Measurements from ENCODE around the gene ASH1L.
A peak's percentile ranks its signal among the peaks of the same experiment; 100 is the strongest.

Gene ASH1L

DNA sequence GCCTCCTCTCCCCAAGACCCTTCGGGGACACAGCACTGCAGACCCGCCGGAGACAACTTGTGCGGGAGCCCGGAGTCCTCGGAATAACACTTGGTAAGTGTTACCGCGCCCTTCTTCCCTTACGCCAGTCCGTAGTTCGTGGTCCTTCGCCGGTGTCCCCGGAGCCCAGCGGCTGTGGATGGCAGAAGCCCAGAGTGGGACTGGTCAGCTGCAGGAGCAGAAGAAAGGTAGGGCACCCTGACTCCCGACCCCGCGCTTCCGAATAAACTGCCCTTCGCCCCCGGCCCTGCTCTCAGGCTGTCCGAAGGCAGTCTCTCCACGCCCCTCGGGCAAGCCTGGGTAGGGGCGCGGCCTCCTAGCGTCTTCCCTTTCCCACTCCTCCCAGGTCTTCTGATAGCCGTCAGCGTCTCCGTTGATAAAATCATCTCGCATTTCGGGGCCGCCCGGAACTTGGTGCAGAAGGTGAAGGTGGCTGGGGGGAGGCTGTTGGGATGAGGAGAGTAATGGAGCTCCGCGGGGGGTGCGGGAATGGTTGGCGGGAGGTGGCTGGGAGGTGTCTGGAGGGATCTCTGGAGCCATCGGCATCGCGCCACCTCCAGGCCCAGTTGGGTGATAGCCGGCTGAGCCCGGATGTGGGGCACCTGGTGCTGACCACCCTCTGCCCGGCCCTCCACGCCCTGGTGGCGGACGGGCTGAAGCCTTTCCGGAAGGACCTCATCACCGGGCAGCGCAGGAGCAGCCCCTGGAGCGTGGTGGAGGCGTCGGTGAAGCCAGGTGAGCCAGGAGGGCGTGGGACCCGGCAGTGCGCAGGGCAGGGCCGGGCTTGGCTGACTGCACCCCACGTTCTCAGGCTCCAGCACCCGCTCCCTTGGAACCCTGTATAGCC, 237.6 kb downstream of the ASH1L start:
- DNase-seq: peak; percentile 21

DNA sequence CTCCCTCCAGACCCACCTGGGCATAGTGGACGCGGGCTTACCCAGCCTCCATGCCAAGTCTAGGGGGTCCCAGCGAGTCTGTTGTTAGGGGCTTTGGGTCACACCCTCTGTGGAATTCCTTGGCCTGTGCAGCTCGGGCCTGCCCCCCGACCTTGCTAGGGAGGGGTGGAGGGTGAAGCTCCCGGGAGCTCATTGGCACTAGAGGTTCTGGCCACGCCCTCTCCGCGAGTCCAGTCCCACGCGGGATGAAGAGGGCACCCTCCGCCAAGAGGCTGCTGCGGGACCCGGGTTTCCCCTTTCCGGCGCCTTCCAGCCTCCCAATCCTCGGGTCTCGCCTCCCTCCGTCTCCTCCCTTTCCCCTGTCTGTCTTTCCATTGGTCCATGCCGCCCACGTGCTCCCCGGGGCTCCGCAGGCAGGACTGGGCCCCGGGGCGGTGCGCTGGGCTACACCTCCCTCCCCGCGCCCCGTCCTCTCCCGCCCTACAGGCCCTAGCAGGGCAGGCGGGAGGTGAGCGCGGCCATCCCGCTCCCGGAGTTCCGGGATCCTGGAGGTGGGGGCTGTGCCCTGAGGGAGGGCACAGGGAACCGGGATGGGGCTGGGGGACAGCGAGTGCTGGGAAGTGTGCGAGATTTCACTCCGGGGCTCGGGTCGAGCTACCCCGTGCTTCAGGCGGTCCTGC, 238.4 kb downstream of the ASH1L start:
- DNase-seq: peak; percentile 91

DNA sequence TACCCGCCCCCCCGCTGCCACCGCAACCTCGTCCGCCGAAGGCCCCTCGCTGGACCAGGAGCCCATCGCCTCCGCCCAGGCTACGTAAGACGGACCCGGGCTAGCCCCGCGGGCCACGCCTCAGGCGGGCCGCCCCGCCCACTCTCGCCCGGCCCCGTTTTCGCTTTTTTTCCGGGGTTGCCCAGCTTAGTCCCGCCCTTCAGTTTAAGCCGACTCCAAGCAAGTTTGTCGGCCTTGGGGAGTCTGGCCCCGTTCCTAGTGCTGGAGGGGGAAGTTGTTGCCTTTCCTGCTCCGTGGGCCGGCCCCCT, 238.9 kb downstream of the ASH1L start:
- peak; percentile 71 for DNase-seq

DNA sequence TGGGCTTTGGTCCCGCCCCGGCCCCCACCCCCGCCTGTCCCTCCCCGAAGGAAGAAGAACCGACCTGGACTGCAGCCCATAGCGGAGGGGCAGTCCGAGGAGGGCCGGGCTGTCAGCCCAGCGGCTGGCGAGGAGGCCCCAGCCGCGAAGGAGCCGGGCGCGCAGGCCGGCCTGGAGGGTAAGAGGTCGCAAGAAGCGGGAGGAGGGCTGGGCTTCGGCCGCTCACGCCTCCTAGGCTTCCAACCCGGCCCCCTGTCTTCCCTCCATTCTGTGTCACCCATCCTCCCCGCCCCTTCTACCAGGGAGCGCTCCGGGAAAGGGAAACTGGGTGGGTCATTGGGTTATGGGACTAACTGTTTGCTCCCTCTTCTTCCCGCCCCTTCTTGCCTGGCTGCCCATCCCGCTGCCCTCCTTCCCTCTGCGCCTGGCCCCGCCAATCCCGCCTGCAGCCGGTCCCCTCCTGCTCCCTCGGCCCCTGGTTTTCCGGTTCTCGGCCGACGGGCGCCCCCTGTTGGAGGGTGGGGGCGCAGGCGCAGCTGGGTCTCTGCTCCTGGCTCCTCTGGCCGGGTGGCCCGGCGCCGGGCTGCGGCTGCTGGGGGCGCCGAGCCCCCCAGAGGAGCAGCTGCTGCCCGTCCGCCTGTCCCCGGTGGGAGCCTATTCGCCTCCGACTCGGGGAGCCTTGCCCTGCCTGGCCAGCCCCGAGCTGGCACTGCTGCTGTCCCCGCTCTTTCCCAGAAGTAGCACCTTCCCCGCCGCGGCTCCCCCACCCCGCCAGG, 239.5 kb downstream of the ASH1L start:
- peak; percentile 78 for DNase-seq

DNA sequence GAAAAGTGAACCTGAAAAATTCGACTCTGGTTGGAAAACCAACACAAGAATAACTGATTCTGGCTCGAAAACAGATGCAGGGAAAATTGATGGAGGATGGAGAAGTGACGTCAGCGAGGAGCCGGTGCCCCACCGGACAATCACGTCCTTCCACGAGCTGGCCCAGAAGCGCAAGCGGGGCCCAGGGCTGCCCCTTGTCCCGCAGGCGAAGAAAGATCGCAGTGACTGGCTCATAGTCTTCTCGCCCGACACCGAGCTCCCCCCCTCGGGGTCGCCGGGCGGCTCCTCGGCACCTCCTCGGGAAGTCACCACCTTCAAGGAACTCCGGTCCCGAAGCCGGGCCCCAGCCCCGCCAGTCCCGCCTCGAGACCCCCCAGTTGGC, 240.0 kb downstream of the ASH1L start:
- no peak for DNase-seq

DNA sequence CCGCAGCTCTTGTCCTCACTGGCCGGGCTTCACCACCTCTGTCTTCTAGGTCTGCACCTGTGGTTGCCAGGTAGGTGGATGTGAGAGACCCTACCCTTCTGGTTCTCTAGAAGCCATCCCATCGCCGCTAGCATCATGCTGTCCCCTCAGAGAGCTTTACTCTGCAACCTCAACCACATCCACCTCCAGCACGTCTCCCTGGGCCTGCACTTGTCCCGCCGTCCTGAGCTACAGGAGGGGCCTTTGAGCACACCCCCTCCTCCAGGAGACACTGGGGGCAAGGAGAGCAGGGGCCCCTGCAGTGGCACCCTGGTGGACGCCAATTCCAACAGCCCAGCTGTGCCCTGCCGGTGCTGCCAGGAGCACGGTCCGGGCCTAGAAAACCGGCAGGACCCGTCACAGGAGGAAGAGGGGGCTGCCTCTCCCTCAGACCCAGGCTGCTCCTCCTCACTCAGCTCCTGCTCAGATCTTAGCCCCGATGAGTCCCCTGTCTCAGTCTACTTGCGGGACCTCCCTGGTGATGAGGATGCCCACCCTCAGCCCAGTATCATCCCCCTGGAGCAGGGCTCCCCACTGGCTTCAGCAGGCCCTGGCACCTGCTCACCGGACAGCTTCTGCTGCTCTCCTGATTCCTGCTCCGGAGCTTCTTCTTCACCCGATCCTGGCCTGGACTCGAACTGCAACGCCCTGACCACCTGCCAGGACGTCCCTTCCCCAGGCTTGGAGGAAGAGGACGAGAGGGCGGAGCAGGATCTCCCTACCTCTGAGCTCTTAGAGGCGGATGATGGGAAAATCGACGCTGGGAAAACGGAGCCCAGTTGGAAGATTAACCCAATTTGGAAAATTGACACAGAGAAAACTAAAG, 240.7 kb downstream of the ASH1L start:
- no peak for DNase-seq

DNA sequence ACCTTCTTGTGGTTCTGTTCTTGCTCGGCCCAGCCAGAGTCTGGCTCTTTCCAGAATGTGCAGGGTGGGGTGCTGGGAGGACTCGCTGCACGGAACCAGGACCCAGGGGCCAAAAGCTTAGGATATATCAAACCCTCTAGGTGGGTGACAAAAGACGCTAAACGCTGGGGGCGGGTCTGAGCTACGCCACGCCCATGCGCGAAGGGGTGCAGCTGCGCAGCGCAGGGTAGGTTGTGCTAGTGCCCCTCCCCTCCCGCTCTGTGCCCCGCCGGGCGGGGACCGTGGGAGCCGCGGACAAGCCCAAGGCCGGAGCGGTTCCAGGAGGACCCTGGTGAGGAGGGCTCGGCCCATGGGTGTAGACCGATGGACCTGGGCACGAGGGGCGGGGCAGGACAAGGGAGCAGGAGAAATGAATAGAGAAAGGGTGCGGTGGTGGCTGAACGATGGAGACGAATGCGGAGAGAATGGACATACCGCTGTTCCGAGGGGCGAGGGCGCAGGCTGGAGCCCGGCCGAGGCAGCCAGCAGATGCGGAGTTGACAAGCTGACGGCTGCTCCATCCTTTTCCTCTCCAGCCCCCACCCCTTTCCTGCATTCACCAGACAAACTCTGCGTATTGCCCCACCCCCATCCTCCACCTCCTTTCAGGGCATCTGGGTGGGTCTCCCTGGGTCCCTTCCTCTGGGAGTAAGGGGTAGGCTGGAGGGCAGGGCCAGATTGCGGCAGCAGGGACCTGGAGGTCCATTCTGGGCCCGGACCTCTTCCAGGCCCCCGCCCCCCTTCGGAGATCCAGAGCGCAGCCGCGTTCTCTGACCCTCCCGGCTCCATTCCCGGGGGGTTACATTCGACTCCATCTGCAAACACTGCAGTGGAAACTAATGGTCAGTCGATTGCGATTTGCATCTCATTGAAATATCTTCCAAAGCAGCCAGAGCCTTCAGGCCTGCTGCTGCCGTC, 241.7 kb downstream of the ASH1L start, which contains the start of gene RUSC1:
Gene RUSC1 (plus strand): TSS at position 234 of the 957 bp plus-strand sequence. CDS start 880 bp downstream, outside the sequence.
- DNase-seq: peak; percentile 60

DNA sequence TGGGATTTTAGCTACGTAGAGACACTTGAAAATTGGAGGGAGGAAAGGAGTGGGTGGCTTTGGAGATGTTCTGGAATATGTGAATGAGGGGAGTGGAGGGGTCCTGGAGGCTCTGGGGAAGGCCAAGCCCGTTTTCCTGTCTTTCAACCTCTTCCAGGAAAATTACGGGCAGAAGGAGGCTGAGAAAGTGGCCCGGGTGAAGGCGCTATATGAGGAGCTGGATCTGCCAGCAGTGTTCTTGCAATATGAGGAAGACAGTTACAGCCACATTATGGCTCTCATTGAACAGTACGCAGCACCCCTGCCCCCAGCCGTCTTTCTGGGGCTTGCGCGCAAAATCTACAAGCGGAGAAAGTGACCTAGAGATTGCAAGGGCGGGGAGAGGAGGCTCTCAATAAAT, 242.4 kb downstream of the ASH1L start:
- no peak for DNase-seq

DNA sequence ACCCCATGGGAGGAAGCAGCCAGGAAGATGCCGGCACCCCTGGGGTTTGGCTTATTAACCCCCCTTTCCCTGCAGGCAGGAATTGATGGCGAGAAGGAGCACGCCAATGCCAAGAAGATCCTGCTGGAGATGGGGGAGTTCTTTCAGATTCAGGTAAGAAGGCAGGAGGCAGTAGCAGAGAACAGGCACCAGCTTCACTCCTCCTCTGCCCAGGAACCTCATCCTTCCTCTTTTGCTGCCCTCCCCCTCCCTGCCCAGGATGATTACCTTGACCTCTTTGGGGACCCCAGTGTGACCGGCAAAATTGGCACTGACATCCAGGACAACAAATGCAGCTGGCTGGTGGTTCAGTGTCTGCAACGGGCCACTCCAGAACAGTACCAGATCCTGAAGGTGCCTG, 243.1 kb downstream of the ASH1L start:
- no peak for DNase-seq

DNA sequence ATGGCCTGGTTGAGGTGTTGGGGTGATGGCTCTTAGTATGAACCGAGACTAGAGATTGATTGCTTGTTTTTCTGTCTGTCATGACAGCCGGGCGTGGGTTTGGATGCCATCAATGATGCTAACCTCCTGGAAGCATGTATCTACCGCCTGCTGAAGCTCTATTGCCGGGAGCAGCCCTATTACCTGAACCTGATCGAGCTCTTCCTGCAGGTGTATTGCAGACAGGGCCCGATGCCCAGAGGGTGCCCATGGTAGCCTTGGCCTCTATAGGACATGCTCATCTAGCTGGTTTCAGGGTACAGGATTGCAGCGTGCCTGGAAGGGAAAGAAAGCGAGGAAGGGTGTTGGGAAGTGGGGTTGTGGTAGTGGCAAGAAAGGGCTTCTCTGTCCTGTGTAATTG, 244.5 kb downstream of the ASH1L start:
- DNase-seq: no peak

DNA sequence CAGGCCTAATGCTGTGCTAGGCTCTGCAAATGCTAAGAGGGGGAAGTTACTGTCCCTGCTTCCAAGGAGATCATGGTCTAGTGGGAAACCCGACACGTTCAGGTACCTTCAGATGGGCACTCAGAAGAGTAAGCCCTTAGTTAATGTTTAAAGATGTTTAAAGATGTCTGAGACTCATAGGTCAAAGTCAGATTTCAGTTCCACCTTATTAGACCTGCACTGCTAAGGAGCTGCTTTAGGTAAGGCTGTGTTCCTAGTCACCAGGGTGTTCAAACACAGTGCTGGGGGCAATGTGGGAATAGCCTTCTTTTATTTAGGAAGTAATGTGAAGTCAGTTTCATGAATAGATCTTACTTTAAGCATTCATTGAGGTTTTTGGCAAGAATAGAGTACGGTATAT, 245.7 kb downstream of the ASH1L start:
- DNase-seq: no peak

DNA sequence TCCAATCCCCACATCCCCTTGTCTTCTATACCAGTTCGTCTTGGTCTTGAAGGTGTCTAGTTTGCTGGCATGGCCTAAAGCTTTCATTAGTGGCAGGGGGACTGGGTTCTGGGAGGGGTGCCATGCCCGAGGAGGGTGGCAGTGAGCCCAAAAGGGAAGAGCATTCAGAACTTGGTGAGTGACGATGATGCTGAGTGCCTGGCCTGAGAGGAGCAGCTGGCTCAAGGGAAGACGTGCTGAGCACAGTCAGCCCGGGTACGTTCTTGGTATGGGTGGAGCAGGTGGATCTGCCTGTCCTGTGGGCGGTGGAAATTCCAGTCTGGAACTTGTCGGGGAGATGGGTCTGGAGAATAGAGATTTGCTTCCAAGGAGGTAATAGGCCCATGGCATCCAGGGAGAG, 249.3 kb downstream of the ASH1L start:
- no peak for DNase-seq

DNA sequence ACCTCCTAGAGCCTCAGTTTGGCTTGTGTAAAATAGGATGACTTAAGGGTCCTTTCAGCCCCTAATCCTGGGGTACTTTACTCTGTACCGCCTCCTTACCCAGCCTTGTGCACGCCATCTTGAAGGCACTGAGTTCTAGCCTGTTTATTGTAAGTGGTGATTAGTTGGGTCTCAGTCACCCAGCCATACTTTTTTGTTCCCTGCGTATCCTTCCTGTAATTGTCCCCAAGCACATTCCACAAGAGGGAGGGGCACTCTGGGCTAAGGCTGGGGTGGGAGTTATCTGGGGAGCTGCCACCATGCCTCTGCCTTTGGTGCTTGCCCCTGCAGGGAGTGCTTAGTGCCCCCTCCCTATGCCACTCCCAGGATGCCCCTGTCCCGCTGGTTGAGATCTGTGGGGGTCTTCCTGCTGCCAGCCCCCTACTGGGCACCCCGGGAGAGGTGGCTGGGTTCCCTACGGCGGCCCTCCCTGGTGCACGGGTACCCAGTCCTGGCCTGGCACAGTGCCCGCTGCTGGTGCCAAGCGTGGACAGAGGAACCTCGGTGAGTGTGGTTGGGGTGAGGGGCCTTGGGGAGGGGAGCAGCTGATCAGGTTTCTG, 253.1 kb downstream of the ASH1L start:
- no peak for DNase-seq

DNA sequence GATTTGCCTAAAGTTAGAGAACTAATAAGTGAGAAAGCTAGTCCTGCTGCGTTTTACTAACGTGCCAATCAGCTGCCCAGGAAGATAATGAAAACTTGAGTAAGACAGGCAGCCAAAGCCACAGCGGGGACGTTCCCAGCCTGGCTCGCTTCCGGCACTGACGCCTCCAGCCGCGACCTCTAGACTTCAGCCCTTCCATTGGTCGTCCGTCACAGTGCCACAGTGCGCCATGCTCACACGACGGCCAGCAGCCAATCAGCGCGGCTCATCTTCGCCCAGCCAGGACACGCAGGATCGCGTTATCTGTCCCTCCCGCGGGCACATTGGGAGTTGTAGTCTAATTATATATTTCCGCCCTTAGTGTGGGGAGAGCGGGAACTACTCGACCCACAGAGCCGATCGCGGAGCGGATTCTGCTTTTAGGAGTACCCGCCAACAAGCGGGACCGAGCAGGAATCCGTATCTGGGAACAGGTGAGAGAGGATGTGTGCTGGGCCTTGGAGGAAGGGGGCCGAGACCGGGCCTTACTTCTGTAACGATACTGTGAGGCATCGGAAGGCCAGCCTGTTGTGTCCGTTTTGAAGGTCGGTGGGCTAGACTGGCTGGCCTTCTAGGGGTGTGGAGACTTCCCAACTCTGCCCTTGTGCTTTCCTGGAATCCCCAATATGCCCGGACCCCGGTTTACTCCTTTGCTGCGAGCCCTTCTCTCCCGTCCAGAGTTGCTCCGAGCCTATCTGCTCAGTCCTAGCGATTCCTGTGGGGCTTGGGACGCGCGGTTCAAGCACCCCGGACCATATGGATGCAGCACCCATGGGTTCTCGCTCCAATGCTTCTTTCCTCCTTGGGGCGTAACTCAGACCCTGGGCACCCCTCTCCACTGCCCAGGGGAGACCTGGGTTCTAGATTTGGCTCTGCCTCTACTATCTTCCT, 253.8 kb downstream of the ASH1L start, which contains the start of gene FDPS:
Gene FDPS (plus strand): TSS at position 374 of the 930 bp plus-strand sequence. CDS start 924 bp downstream, outside the sequence.
- DNase-seq: peak; percentile 98

DNA sequence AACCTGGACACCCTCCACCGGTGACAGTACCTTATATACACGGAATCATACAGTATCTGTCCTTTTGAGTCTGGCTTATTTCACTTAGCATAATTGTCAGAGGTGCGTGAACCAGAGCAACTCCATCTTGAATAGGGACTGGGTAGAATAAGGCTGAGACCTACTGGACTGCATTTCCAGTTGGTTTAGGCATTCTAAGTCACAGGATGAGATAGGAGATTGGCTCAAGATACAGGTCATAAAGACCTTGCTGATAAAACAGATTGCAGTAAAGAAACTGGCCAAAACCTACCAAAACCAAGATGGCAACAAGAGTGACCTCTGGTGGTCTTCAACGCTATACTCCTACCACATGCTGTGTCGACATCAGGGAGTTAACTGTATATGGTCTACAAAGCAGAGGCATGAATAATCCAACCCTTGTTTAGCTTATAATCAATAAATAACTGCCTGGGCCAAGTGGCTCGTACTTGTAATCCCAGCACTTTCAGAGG, 255.3 kb downstream of the ASH1L start:
- DNase-seq: no peak

DNA sequence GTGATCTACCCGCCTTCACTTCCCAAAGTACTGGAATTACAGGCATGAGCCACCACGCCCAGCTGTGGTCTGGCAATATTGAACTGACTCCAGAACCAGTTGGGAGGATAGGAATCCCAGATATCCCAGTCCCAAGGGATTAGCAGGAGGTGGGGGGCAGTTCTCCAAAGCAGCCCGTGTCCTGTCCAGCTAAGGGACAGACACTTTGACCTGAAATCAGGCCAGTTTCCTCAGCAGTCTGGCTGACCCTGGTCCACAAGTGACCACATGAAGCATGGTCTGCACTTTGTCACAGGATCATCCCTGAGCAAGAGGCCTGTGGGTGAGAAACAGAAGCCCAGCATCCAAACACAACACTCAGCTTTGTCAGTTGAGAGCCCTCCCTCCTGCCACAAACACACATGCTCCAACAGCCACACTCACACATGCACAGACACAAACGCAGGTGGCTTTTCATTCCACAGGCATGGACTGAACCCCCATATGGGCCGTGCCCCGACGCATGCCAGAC, 256.7 kb downstream of the ASH1L start:
- DNase-seq: no peak

DNA sequence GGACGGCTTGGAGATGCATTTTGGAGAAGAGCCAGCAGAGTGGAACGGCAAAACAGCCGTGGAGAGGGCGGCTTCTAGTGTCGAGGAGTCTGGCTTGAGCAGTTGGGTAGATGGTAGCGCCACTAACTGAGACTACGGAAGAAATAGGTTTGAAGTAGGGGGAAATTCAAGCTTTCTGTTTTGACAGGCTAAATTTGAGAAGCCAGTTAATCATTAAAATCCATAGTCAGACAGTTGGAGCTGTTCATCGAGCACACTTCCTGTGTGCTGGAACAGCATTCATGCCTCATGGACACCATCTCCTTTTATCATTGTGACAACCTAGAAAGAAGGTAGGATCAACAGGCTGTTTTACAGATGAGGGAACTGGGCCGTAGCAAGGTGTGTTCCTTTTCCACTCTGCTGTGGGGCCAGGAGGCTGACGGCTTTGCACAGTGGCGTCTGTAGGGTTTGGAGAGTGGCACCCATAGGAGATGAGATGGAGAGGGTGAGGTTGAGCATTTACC, 258.0 kb downstream of the ASH1L start:
- no peak for DNase-seq

DNA sequence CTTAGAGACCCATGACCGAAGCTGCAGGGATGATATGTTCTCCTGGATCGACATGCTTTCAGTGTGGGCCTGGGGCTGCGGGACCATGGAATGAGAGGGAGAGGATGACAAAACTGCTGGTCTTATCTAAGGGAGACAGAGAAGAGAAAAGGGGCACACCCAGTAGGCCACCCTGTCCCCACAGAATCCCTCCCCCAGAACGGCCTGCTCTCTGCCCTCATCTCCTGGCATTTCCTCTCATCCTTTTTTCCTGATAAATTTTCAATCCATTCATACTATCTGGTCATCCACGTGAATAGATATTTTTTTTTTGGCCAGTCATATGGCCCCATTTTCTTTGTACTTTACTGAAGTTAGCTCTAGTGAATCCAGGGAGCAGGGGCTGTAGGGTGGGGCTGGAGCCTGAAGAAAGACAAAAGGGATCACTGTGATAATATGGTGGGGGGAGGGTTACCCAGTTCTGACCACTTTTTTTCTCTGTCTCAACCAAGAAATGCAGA, 261.2 kb downstream of the ASH1L start, which contains the start of gene PKLR:
Gene PKLR (minus strand): TSS at position 97 of the 500 bp plus-strand sequence. CDS start 43 bp downstream, at position 54.
- DNase-seq: no peak
